Keratinocyte (primary cell): ENCODE measurements around the gene GALR1. TPM values are rescaled to one million over a fixed set of nuclear protein-coding genes. Genes with fewer than 3 reads are reported as not detected.

Source experiments
- DNase-seq: peaks from one replicate; pipeline ENCODE4 v3.0.0-alpha.2; 2011; ENCODE audit warnings: low read depth, missing footprints, low spot score
- FAIRE-seq: peaks from 2 replicates; lab custom pipeline; 2011; peaks lifted over from hg19 to GRCh38; lab: Jason Lieb, UNC
- H2AFZ ChIP-seq: 2 replicates; pipeline ENCODE4 v1.6.0; 2012; ENCODE audit warnings: low read length, control low read depth, inconsistent platforms; ENCODE audit not compliant: control insufficient read depth
- H3K27ac ChIP-seq: 2 replicates; pipeline ENCODE4 v1.5.1; 2011; ENCODE audit warnings: low read length; ENCODE audit not compliant: control insufficient read depth, insufficient read depth
- H3K27me3 ChIP-seq: 3 replicates; pipeline ENCODE4 v1.6.0; 2011; ENCODE audit warnings: low read length; ENCODE audit not compliant: control insufficient read depth, insufficient read depth; ENCODE audit errors: extremely low read depth
- H3K36me3 ChIP-seq, 2 experiments: 2 replicates in 1 of 2; 3 replicates in 1 of 2; pipeline ENCODE4 v1.5.1; 2011; ENCODE audit warnings: low read length in 2 of 2, mild to moderate bottlenecking in 1 of 2; ENCODE audit not compliant: control insufficient read depth in 2 of 2, insufficient read depth in 2 of 2; ENCODE audit errors: extremely low read depth in 1 of 2
- H3K4me1 ChIP-seq: 3 replicates; pipeline ENCODE4 v1.5.1; 2011; ENCODE audit warnings: low read length; ENCODE audit not compliant: control insufficient read depth, insufficient read depth; ENCODE audit errors: extremely low read depth
- H3K4me2 ChIP-seq: 3 replicates; pipeline ENCODE4 v1.6.0; 2011; ENCODE audit warnings: low read depth, low read length; ENCODE audit not compliant: control insufficient read depth, insufficient read depth; ENCODE audit errors: extremely low read depth
- H3K4me3 ChIP-seq, 3 experiments: fragments of 200-600 bp in 1 of 3; sonication (generic) in 1 of 3; 2 replicates in 2 of 3; 3 replicates in 1 of 3; pipeline ENCODE4 v1.5.1; 2011 to 2016; ENCODE audit warnings: low read length in 3 of 3, mild to moderate bottlenecking in 3 of 3, control low read depth in 2 of 3, inconsistent platforms in 1 of 3, low read depth in 1 of 3, mixed read lengths in 1 of 3, mixed run types in 1 of 3, moderate library complexity in 1 of 3; ENCODE audit not compliant: control insufficient read depth in 2 of 3, insufficient read depth in 2 of 3; ENCODE audit errors: extremely low read depth in 1 of 3
- H3K79me2 ChIP-seq: 2 replicates; pipeline ENCODE4 v1.6.0; 2012; ENCODE audit warnings: low read length; ENCODE audit not compliant: control insufficient read depth, insufficient read depth
- H3K9ac ChIP-seq: 3 replicates; pipeline ENCODE4 v1.6.0; 2011; ENCODE audit warnings: low read length; ENCODE audit not compliant: control insufficient read depth, insufficient read depth; ENCODE audit errors: extremely low read depth
- H3K9me1 ChIP-seq: 3 replicates; pipeline ENCODE4 v1.6.0; 2011; ENCODE audit warnings: low read length; ENCODE audit not compliant: control insufficient read depth, insufficient read depth; ENCODE audit errors: extremely low read depth
- H3K9me3 ChIP-seq: 2 replicates; pipeline ENCODE4 v1.5.1; 2012; ENCODE audit warnings: low read depth, low read length; ENCODE audit not compliant: control insufficient read depth
- H4K20me1 ChIP-seq: 3 replicates; pipeline ENCODE4 v1.6.0; 2011; ENCODE audit warnings: low read length; ENCODE audit not compliant: control insufficient read depth, insufficient read depth; ENCODE audit errors: extremely low read depth
- EZH2 ChIP-seq: IDR thresholded peaks from one replicate; pipeline ENCODE4 v1.6.1; 2012; ENCODE audit warnings: inconsistent platforms, mild to moderate bottlenecking, low read length, moderate library complexity
- dilution Hi-C: fragments of 300-500 bp; cut with MboI; formaldehyde crosslinking; loops from one replicate; pipeline ENCODE4 v1.7.0; 2020; ENCODE audit warnings: low sequenced_read_pairs; ENCODE audit not compliant: extremely low pct_ligation_motif_present
- polyA plus RNA-seq, 5 experiments: library from polyadenylated mRNA; depleted of rRNA in 3 of 5; stranded (reverse) in 3 of 5; stranded (forward) in 1 of 5; unstranded in 1 of 5; fragments of >200 nt; gene quantifications; 1 replicate in 1 of 5; 2 replicates in 3 of 5; 3 replicates in 1 of 5; pipeline versions ENCODE4 v1.2.1 to v1.2.3, GENCODE V29; 2011 to 2012; ENCODE audit warnings: missing spikeins in 2 of 5, low read depth in 1 of 5, low replicate concordance in 1 of 5
- TF ChIP-seq, protein P1 (sequence below), 3 experiments: IDR thresholded peaks in 1 of 3; conservative IDR thresholded peaks in 1 of 3; optimal IDR thresholded peaks in 1 of 3; 2 replicates in 2 of 3; 3 replicates in 1 of 3; pipeline versions ENCODE3 to v1.5.1; 2011; ENCODE audit warnings: low read length in 3 of 3, mild to moderate bottlenecking in 3 of 3, moderate library complexity in 2 of 3, control low read depth in 1 of 3, inconsistent platforms in 1 of 3; ENCODE audit not compliant: insufficient read depth in 2 of 3; ENCODE audit errors: extremely low read depth in 1 of 3

The GALR1 gene
- polyA plus RNA-seq, 1 donor (not counting 4 experiments of a cell fraction or from before 2014, with no cell fraction given), result not detected

DNA sequence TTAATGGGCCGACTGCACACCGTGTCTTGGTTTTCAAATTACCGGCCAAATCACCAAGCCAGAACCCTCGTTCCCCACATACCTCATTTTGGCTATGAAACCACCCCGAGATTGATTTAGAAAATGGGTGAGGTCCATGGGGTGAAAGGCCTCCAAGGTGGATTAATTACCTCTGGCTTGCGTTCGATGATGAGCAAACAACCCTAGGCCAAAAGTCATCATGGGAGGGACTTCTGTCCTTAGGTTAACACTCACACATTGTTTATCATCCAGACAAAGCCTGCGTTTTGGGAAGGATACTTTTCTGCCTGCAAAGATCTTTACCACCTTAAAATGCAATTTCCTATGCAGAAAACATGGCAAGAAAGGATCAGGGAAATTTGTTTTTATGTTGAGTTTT lies 48.5 kb downstream of the GALR1 start:
- no peaks in the 10 kb centered on the region for H3K27me3 ChIP-seq

DNA sequence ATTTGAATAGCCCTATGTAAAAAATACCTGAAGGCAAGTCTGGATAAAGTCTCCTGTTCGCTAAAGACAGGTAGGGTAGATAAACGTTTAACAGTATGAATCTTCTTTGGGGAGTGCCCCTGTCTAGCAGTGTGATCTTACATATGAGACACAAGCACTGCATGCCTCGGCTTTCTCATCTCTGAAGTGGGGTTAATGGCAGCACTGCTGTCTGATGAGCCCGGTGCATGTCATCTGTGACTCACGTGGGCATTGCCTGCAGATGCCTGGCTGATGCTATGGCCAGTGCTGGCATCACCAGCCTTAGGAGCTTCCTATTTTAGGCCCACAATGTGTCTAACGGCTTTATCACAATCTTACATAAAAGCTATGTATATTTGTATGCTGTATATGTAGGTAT lies 50.1 kb downstream of the GALR1 start:
- H4K20me1 ChIP-seq, result no peaks in the 10 kb centered on the region
- no peaks in the 10 kb centered on the region for H3K36me3 ChIP-seq
- no peaks in the 10 kb centered on the region for H3K9me3 ChIP-seq
- FAIRE-seq (no peak), DNase-seq (no peak)
- H3K27me3 ChIP-seq, result no peaks in the 10 kb centered on the region
- no peaks in the 10 kb centered on the region for H3K79me2 ChIP-seq
- no peak for TF ChIP-seq EZH2
- TF ChIP-seq, protein P1, sequence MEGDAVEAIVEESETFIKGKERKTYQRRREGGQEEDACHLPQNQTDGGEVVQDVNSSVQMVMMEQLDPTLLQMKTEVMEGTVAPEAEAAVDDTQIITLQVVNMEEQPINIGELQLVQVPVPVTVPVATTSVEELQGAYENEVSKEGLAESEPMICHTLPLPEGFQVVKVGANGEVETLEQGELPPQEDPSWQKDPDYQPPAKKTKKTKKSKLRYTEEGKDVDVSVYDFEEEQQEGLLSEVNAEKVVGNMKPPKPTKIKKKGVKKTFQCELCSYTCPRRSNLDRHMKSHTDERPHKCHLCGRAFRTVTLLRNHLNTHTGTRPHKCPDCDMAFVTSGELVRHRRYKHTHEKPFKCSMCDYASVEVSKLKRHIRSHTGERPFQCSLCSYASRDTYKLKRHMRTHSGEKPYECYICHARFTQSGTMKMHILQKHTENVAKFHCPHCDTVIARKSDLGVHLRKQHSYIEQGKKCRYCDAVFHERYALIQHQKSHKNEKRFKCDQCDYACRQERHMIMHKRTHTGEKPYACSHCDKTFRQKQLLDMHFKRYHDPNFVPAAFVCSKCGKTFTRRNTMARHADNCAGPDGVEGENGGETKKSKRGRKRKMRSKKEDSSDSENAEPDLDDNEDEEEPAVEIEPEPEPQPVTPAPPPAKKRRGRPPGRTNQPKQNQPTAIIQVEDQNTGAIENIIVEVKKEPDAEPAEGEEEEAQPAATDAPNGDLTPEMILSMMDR (optimal IDR thresholded peaks at IDR 0.05 in 1 of 3, IDR thresholded peaks at IDR 0.05 in 1 of 3, conservative IDR thresholded peaks at IDR 0.05 in 1 of 3; ENCODE audit: extremely low read depth in 1 of 3, insufficient read depth in 2 of 3, low read length in 3 of 3), result no peak
- no peak overlapping the region for H3K4me2 ChIP-seq
- no peaks in the 10 kb centered on the region for H3K4me1 ChIP-seq
- H3K9me1 ChIP-seq, result no peaks in the 10 kb centered on the region
- no peak overlapping the region for H3K9ac ChIP-seq
- H3K27ac ChIP-seq, result no peak overlapping the region
- dilution Hi-C loops, result no loop called here
- no peak overlapping the region for H3K4me3 ChIP-seq
- H2AFZ ChIP-seq, result no peak overlapping the region

More for the DNA sequence above, 48.5 kb downstream of the GALR1 start:
- no peak overlapping the region for H2AFZ ChIP-seq
- H3K36me3 ChIP-seq, result no peaks in the 10 kb centered on the region
- no peak for TF ChIP-seq EZH2
- TF ChIP-seq, protein P1 (optimal IDR thresholded peaks at IDR 0.05 in 1 of 3, IDR thresholded peaks at IDR 0.05 in 1 of 3, conservative IDR thresholded peaks at IDR 0.05 in 1 of 3; ENCODE audit: extremely low read depth in 1 of 3, insufficient read depth in 2 of 3, low read length in 3 of 3), result no peak
- no peaks in the 10 kb centered on the region for H3K4me1 ChIP-seq
- H4K20me1 ChIP-seq, result no peaks in the 10 kb centered on the region
- H3K79me2 ChIP-seq, result no peaks in the 10 kb centered on the region
- no peaks in the 10 kb centered on the region for H3K9me3 ChIP-seq
- dilution Hi-C loops, result no loop called here
- H3K9ac ChIP-seq, result no peak overlapping the region
- H3K4me3 ChIP-seq, result no peak overlapping the region
- FAIRE-seq (no peak), DNase-seq (no peak)
- H3K27ac ChIP-seq, result no peak overlapping the region
- no peak overlapping the region for H3K4me2 ChIP-seq
- no peaks in the 10 kb centered on the region for H3K9me1 ChIP-seq
